ENCODE measurements around the gene MYO3B.
"Not testable (repeated sequence)": the region's sequence is repeated elsewhere in the genome, so short reads cannot be mapped to it uniquely, and the experiment has no call there.

Gene MYO3B

DNA sequence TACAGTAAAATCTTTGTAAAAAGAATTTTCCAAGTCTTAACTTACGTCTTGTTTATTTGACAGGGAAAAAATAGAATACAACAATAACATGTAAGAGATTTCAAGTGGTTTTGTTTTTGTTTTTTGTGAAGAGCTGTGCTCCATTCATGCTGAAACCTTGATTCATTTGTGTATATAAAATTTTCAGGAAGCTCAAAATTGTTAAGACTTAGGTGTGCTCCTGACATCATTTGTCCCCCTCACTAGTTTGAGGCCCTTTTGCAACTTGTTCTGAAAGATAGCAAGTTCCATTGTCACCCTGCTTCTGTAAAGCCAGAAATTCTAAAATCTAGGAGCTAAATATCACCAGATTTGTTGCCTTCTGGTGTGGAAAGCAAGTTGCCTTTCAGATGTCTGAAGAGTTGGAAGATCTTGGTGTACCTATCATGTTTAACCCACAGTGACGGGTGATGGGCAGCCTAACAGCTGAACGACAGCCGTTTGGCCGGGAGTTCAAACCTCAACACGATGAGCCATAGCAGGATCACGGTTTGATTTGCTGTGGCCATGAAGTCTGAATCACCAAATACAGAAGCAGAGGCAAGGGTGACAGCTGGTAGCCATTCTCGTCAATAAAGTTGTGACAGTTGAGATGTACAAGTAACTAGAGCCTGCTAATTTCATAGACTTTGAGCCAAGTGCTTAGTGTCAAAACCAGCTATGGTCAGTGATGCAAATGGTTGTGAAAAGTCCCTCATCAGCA lies 331.7 kb downstream of the MYO3B start:
- DNase-seq (ENCODE audit: low read depth in 2 of 2) = no peak

GRCh38 chr2:170512266-170512665 lies 334.3 kb downstream of the MYO3B start:
- no peak for DNase-seq (ENCODE audit: low read depth in 2 of 2)

- no peak for DNase-seq (ENCODE audit: low read depth in 2 of 2)
Measured at GRCh38 chr2:170514140-170514539, 336.2 kb downstream of the MYO3B start.

- no peak for DNase-seq (ENCODE audit: low read depth in 2 of 2)
Measured at GRCh38 chr2:170517538-170517937, 339.6 kb downstream of the MYO3B start.

- DNase-seq (ENCODE audit: low read depth in 2 of 2) = no peak
Measured at GRCh38 chr2:170518911-170519310, 341.0 kb downstream of the MYO3B start.

GRCh38 chr2:170521299-170521698 lies 343.4 kb downstream of the MYO3B start:
- DNase-seq (ENCODE audit: low read depth in 2 of 2) = no peak

GRCh38 chr2:170523506-170523905 lies 345.6 kb downstream of the MYO3B start:
- DNase-seq (ENCODE audit: low read depth in 2 of 2) = no peak

- no peak for DNase-seq (ENCODE audit: low read depth in 2 of 2)
Measured at GRCh38 chr2:170524828-170525565, 347.1 kb downstream of the MYO3B start.

- no peak for DNase-seq (ENCODE audit: low read depth in 2 of 2)
Measured at GRCh38 chr2:170525566-170525900, 347.6 kb downstream of the MYO3B start.

DNA sequence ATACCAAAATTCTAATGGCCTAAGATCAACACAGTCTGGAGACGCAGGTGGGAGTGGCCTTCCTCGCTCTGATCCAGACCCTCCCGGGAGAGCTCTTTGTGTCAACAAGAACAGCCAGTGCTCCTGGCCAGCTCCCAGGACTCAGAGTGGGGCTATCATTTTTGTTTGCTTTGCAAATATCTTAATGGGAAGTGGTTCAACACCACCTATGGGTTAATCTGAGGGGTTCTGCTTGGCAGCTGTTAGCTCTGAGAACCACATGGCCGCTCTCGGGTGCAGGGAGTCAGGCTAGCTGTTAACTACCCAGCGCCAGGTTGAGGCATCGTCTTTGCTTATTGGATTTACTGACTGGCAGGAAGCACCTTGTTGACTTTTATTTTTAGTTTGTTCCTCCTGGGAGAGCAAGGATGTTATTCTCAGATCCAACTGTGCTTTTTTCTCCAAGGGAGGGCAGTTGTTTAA lies 352.4 kb downstream of the MYO3B start:
- DNase-seq (ENCODE audit: low read depth in 2 of 2) = no peak

GRCh38 chr2:170530803-170531564 lies 353.0 kb downstream of the MYO3B start:
- no peak for DNase-seq (ENCODE audit: low read depth in 2 of 2)

- no peak for DNase-seq (ENCODE audit: low read depth in 2 of 2)
Measured at GRCh38 chr2:170531876-170532275, 353.9 kb downstream of the MYO3B start.

- DNase-seq (ENCODE audit: low read depth in 2 of 2) = no peak
Measured at GRCh38 chr2:170533156-170533555, 355.2 kb downstream of the MYO3B start.

GRCh38 chr2:170535552-170535951 lies 357.6 kb downstream of the MYO3B start:
- no peak for DNase-seq (ENCODE audit: low read depth in 2 of 2)

- DNase-seq (ENCODE audit: low read depth in 2 of 2) = no peak
Measured at GRCh38 chr2:170544817-170545216, 366.9 kb downstream of the MYO3B start.

- no peak for DNase-seq (ENCODE audit: low read depth in 2 of 2)
Measured at GRCh38 chr2:170548304-170548703, 370.4 kb downstream of the MYO3B start.

GRCh38 chr2:170550501-170550900 lies 372.6 kb downstream of the MYO3B start:
- DNase-seq (ENCODE audit: low read depth in 2 of 2) = no peak

- DNase-seq (ENCODE audit: low read depth in 2 of 2) = not testable (repeated sequence)
Measured at GRCh38 chr2:170551899-170552298, 374.0 kb downstream of the MYO3B start.

GRCh38 chr2:170553748-170554147 lies 375.8 kb downstream of the MYO3B start:
- DNase-seq (ENCODE audit: low read depth in 2 of 2) = no peak

DNA sequence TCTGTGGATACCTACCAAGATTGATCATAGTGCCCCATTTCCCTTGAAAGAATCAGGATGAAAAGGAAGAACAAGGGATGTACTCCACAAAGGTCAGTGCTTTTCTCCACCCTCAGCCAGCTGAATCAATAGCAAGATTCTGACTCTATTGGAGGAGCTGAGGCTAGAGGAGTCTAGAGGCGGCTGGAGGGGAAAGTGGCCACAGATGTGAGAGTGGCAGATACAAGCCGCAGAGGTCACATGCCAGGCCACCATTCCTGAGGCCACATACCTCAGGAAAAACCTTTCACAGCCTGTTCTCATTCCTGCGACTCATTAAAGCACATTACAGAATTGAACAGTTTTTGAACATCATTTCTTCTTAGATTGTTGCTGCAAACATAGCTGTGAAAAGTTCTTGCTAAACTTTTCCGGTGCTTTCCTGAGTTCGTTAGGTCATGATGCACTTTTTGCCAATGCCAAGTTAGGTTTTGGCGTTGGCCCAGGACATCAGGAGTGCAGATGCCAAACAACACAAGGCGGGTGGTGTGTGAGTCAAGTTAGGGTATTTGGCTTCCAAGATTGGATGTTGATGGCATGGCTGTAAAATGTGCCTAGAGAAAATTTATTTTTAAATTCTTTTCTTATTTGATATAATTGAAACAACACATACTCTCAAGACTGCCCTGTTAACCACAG lies 376.5 kb downstream of the MYO3B start:
- no peak for DNase-seq (ENCODE audit: low read depth in 2 of 2)

DNA sequence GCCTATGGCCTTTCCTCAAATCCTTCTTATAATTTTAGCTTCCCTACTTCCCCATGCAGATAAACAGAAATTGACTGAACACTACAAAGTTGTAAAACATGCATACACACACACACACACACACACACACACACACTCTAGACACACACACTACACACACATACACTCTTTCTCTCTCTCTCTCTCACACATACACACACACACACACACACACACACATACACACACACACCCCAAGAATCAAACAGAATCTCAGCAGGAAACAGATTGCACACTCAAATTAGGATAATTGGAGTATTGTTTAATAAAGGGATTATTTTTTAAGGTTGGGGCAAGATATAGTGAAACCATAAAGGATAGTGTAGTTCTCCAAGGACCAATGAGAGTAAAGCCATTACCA lies 385.0 kb downstream of the MYO3B start:
- DNase-seq (ENCODE audit: low read depth in 2 of 2) = no peak

DNA sequence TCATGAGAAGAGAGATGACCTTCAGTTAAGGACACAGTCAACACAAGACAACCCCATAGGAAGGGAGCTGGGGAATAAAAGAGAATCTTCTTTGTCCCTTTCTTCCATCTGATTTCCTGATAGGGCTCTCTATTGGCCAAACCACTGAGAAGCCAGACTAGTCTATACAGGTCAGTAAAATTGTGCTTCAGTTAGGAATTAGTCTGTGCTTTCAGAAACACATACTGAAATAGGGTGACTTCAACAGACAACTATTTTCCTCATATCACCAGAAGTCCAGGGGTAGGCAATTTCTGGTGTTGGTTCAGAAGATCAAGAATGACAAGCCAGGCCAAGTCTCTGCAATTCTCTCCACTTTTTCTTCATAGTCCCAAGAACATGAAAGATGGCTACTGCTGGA lies 385.5 kb downstream of the MYO3B start:
- DNase-seq (ENCODE audit: low read depth in 2 of 2) = no peak
